Vagina (tissue), 2 donors: Measurements from ENCODE around the gene LEKR1. TPM values are rescaled to one million over a fixed set of nuclear protein-coding genes. Genes with fewer than 3 reads are reported as not detected.

Source experiments
- DNase-seq, 2 donors: peaks; one replicate each; pipeline ENCODE4 v3.0.0-alpha.2; 2017; ENCODE audit errors: extremely low spot score in 2 of 2
- H3K27ac ChIP-seq: fragments of 200-600 bp; sonication (generic); one replicate; pipeline ENCODE4 v1.5.1; 2019
- H3K27me3 ChIP-seq: fragments of 200-600 bp; sonication (generic); one replicate; pipeline ENCODE4 v1.5.1; 2019
- H3K36me3 ChIP-seq, 2 donors: fragments of 200-600 bp; sonication (generic); one replicate each; pipeline ENCODE4 v1.5.1; 2017 to 2019
- H3K4me1 ChIP-seq: fragments of 200-600 bp; sonication (generic); one replicate; pipeline ENCODE4 v1.5.1; 2019
- H3K4me3 ChIP-seq, 2 donors: fragments of 200-600 bp; sonication (generic); 1 replicate in 1 of 2; 2 replicates in 1 of 2; pipeline ENCODE4 v1.5.1; 2016 to 2019
- H3K9me3 ChIP-seq: fragments of 200-600 bp; sonication (generic); one replicate; pipeline ENCODE4 v1.5.1; 2019
- POLR2A ChIP-seq, 2 donors: fragments of 450-650 bp; IDR thresholded peaks; one replicate each; pipeline ENCODE4 v1.6.1; 2017; ENCODE audit warnings: antibody characterized with exemption in 2 of 2, mild to moderate bottlenecking in 2 of 2, moderate library complexity in 2 of 2
- POLR2AphosphoS5 ChIP-seq, 2 donors: sonication (generic); formaldehyde crosslinking; IDR thresholded peaks; one replicate each; pipeline ENCODE4 v1.9.0; 2017; ENCODE audit warnings: antibody characterized with exemption in 2 of 2, mild to moderate bottlenecking in 2 of 2, low read depth in 1 of 2; ENCODE audit not compliant: insufficient read depth in 1 of 2
- intact Hi-C: fragments of 100-400 bp; cut with DNase I; formaldehyde crosslinking; loops from one replicate; pipeline ENCODE4 v1.15.1; 2023
- total RNA-seq: library from RNA; depleted of rRNA; stranded (reverse); fragments of >200 nt; gene quantifications from one replicate; pipeline ENCODE4 v1.2.3, GENCODE V29; 2016
- TF ChIP-seq, protein P1 (sequence below), 3 experiments: fragments of 450-650 bp in 2 of 3; fragments of 200-600 bp in 1 of 3; sonication (generic) in 1 of 3; IDR thresholded peaks; one replicate each; pipeline ENCODE4 v1.5.1; 2017 to 2019; ENCODE audit warnings: antibody characterized with exemption in 3 of 3, mild to moderate bottlenecking in 2 of 3, moderate library complexity in 2 of 3

Gene LEKR1
- total RNA-seq, 1 donor from 2014 or later = not detected

DNA sequence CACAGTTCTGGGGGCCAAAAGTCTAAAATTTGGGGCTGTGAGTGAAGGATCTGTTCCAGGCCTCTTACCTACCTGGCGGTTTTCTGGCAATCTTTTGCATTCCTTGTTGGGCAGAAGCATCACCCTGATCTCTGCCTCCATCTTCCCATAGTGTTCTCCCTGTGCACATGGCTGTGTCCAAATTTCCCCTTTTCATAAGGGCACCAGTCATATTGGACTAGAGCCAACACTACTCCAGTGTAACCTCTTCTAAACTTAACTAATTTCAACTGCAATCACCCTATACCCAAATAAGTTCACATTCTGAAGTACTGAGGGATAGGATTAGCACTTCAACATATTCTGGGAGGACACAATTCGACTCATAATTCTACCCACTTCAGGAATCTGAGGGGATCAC, 248.8 kb downstream of the LEKR1 start:
- Histone ChIP-seq H3K27me3 (no peaks in the 10 kb centered on the region), H3K4me1 (peaks cover 21% of the 10 kb centered on the region), H3K4me3 (no peak overlapping the region), H3K9me3 (no peaks in the 10 kb centered on the region), H3K36me3 (no peaks in the 10 kb centered on the region), H3K27ac (no peak overlapping the region)
- TF ChIP-seq POLR2AphosphoS5 (IDR thresholded peaks at IDR 0.05; ENCODE audit: insufficient read depth in 1 of 2, low read depth in 1 of 2) (no peak), POLR2A (IDR thresholded peaks at IDR 0.05) (no peak)
- TF ChIP-seq, protein P1, sequence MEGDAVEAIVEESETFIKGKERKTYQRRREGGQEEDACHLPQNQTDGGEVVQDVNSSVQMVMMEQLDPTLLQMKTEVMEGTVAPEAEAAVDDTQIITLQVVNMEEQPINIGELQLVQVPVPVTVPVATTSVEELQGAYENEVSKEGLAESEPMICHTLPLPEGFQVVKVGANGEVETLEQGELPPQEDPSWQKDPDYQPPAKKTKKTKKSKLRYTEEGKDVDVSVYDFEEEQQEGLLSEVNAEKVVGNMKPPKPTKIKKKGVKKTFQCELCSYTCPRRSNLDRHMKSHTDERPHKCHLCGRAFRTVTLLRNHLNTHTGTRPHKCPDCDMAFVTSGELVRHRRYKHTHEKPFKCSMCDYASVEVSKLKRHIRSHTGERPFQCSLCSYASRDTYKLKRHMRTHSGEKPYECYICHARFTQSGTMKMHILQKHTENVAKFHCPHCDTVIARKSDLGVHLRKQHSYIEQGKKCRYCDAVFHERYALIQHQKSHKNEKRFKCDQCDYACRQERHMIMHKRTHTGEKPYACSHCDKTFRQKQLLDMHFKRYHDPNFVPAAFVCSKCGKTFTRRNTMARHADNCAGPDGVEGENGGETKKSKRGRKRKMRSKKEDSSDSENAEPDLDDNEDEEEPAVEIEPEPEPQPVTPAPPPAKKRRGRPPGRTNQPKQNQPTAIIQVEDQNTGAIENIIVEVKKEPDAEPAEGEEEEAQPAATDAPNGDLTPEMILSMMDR (IDR thresholded peaks at IDR 0.05) = no peak
- intact Hi-C loops = no loop called here
- DNase-seq = no peak

DNA sequence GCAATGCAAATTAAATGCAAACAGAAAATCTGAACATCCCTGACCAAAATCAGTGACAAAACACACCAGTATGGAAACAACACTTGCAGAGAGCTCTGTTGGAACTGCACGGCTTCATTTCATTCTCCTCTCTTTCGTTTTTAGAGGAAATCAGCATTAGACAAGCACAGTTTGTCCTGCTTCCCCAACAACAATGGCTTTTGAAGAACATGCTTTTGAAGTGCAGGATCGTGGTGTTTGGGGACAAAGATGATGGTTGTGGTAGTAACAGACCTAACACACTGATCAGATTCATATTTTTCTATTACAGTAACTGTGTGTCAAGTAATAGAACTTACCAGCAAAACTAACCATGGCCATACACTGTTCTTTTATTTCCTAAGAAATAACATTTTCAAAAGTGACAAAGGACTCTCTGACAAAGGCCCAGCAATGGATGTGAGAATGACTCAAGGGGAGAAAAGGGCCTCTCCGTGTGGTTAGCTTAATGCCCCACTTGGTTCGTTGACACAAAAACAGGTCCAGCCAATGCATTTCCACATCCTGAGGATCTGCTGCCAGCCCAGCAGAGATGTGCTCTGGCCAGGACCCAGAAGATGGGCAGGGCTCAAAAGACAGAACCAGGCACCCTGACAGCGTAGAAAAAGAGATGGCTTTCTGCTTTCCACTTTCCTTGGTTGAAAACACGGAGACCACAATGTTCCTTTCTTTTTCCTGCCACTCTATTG, 249.7 kb downstream of the LEKR1 start:
- TF ChIP-seq POLR2A (IDR thresholded peaks at IDR 0.05) (no peak), POLR2AphosphoS5 (IDR thresholded peaks at IDR 0.05; ENCODE audit: insufficient read depth in 1 of 2, low read depth in 1 of 2) (no peak)
- TF ChIP-seq, protein P1 (IDR thresholded peaks at IDR 0.05) = no peak
- intact Hi-C loops = no loop called here

DNA sequence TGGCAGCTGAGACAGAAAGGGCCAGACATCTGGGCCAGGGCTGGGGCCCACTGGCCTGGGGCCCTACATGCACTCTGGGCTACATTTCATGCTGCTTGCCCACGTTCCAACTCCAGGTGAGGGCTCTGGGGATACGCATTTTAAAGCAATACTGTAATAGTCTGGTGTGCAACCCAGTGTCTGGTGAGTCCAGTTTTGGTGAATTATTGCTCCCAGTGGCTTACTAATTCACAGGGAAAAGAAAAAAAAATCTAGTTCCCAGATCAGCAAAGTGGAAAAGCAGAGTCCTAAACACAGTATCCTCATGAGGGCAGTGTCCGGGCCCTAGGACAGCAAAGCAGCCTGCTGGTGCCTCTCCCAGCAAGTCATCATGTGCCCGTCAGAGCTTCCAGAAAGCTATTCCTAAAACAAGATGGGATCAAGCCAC, 251.4 kb downstream of the LEKR1 start:
- no peak overlapping the region for H3K4me3 ChIP-seq
- H3K27ac ChIP-seq = peak overlapping the region; percentile 65
- DNase-seq = peak in 1 of 2 donors; percentile 77
- TF ChIP-seq POLR2AphosphoS5 (IDR thresholded peaks at IDR 0.05; ENCODE audit: insufficient read depth in 1 of 2, low read depth in 1 of 2) (no peak), POLR2A (IDR thresholded peaks at IDR 0.05) (no peak)
- TF ChIP-seq, protein P1 (IDR thresholded peaks at IDR 0.05) = no peak
- H3K27me3 ChIP-seq = no peaks in the 10 kb centered on the region
- H3K4me1 ChIP-seq = peaks cover 25% of the 10 kb centered on the region
- no peaks in the 10 kb centered on the region for H3K9me3 ChIP-seq
- intact Hi-C loops = no loop called here
- H3K36me3 ChIP-seq = no peaks in the 10 kb centered on the region

More for the DNA sequence above, 249.7 kb downstream of the LEKR1 start:
- Histone ChIP-seq H3K9me3 (no peaks in the 10 kb centered on the region), H3K4me1 (peaks cover 12% of the 10 kb centered on the region), H3K36me3 (no peaks in the 10 kb centered on the region), H3K4me3 (no peak overlapping the region), H3K27me3 (no peaks in the 10 kb centered on the region), H3K27ac (no peak overlapping the region)
- peak in 1 of 2 donors; percentile 70 for DNase-seq

DNA sequence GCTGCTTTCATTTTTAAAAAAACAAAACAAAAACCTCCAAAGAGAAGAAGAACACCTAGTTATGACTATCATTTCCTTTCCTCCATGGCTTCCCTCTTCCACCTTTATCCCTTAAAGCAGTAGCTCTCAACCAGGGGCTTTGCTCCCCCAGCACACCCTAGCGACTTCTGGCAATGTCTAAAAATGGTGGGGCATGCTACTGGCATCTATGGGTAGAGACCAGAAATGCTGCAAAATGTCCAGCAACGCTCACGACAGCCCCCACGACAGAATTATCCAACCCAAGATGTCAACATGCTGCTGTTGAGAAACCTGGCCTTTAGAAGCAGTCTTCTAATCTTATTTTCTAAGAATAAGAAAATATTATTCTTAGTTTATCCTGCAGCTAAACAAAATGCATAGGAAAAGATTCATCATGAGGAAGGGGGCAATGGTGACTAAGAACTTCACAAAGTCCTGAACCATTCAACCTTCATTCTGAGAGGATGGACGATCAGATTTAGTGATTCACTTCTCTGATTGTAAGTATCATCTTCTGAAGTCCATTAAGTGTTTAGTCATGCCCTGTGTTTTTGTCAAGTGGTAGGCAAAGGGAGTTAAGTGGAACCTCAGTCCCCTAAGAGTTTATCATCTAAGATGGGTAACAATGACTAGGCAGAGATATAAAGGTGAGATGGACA, 252.1 kb downstream of the LEKR1 start:
- intact Hi-C loops = no loop called here
- H3K27ac ChIP-seq = peak overlapping the region; percentile 65
- TF ChIP-seq POLR2A (IDR thresholded peaks at IDR 0.05) (no peak), POLR2AphosphoS5 (IDR thresholded peaks at IDR 0.05; ENCODE audit: insufficient read depth in 1 of 2, low read depth in 1 of 2) (no peak)
- TF ChIP-seq, protein P1 (IDR thresholded peaks at IDR 0.05) = no peak

DNA sequence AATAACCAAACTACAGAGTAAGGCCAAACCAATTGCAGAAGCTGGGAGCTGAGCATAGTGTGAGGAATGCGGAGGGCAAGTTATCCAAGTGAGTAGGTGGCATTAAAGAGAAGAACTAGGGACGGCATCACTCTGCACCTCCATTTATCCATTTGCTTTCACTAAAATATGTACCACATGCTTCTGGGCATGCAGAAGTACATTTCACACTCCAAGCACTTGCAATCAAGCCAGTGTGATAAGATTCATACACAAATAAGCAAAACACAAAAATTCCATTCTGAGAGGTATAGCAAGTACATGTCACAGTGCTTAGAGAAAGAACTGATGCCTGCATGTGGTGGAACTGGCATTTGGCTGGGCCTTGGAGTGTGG, 252.6 kb downstream of the LEKR1 start:
- no peaks in the 10 kb centered on the region for H3K27me3 ChIP-seq
- H3K27ac ChIP-seq = no peak overlapping the region
- H3K9me3 ChIP-seq = no peaks in the 10 kb centered on the region
- no peak for TF ChIP-seq POLR2AphosphoS5 (IDR thresholded peaks at IDR 0.05; ENCODE audit: insufficient read depth in 1 of 2, low read depth in 1 of 2)
- TF ChIP-seq POLR2A (IDR thresholded peaks at IDR 0.05) = no peak
- TF ChIP-seq, protein P1 (IDR thresholded peaks at IDR 0.05) = no peak
- H3K4me3 ChIP-seq = no peak overlapping the region
- no peak for DNase-seq
- intact Hi-C loops = no loop called here
- peaks cover 25% of the 10 kb centered on the region for H3K4me1 ChIP-seq
- H3K36me3 ChIP-seq = no peaks in the 10 kb centered on the region

More for the DNA sequence above, 252.1 kb downstream of the LEKR1 start:
- DNase-seq = no peak
- Histone ChIP-seq H3K4me3 (no peak overlapping the region), H3K9me3 (no peaks in the 10 kb centered on the region), H3K36me3 (no peaks in the 10 kb centered on the region), H3K4me1 (peaks cover 25% of the 10 kb centered on the region), H3K27me3 (no peaks in the 10 kb centered on the region)
